Colonic mucosa (tissue), 4 donors: Measurements from ENCODE around the gene MCTP2. TPM values are rescaled to one million over a fixed set of nuclear protein-coding genes. Genes with fewer than 3 reads are reported as not detected.

Source experiments
- DNase-seq: peaks from one replicate; pipeline ENCODE4 v3.0.0-alpha.2; 2020
- H3K27ac ChIP-seq: fragments of 200-600 bp; one replicate; pipeline ENCODE4 v1.8.0; 2021
- H3K27me3 ChIP-seq: fragments of 200-600 bp; one replicate; pipeline ENCODE4 v1.8.0; 2021
- H3K36me3 ChIP-seq: fragments of 200-600 bp; one replicate; pipeline ENCODE4 v1.8.0; 2021
- H3K4me1 ChIP-seq: fragments of 200-600 bp; one replicate; pipeline ENCODE4 v1.8.0; 2021; ENCODE audit warnings: mild to moderate bottlenecking
- H3K4me3 ChIP-seq: fragments of 200-600 bp; one replicate; pipeline ENCODE4 v1.8.0; 2021
- H3K9ac ChIP-seq, 2 donors: one replicate each; pipeline ENCODE4 v1.7.0; 2013; ENCODE audit warnings: control low read depth in 2 of 2, low read depth in 2 of 2, low read length in 2 of 2
- H3K9me3 ChIP-seq: fragments of 200-600 bp; one replicate; pipeline ENCODE4 v1.8.0; 2021
- intact Hi-C: fragments of 100-400 bp; cut with DNase I; formaldehyde crosslinking; loops from one replicate; pipeline ENCODE4 v1.14.1; 2022
- total RNA-seq, 2 donors: library from RNA; stranded (reverse); fragmentation: NEBNext Ultra II Directional in 1 of 2; extraction: Animal tissue kit (Norgen Biotek cat#: 25700) in 1 of 2; gene quantifications; one replicate each; pipeline ENCODE4 v1.2.1, GENCODE V29; 2021
- TF ChIP-seq, protein P1 (sequence below): fragments of 200-600 bp; IDR thresholded peaks from one replicate; pipeline ENCODE4 v1.8.0; 2022; ENCODE audit warnings: antibody characterized with exemption, mild to moderate bottlenecking
- donor health status: healthy.
- donor health status: DM: no; HTN: no; CAD: no.
- donor health status: DM: no; HTN: no; CAD: no.

MCTP2 gene
- total RNA-seq, 2 donors from 2014 or later, result 56.4 to 88.3 TPM

DNA sequence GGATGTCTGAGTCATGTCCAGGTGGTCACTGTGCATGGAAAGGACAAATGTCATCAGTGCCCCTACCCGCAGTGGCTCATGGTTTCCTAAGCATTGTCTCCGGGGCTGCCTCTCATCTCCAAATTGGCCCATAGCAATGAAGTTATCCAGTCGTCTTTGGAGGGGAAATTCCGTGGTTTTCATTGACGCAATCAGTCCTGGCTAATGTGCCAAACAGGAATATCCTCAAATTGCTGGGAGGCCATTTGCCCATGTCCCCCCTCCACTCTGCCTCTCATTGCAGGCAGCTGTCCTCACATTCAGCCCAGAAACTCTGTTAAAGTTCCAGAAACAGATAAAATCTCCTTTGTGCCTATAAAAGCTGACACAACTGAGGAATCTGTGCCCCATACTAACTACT, 81.6 kb downstream of the MCTP2 start:
- no peaks in the 10 kb centered on the region for H3K27me3 ChIP-seq
- no peaks in the 10 kb centered on the region for H3K36me3 ChIP-seq
- H3K9me3 ChIP-seq, result no peaks in the 10 kb centered on the region
- TF ChIP-seq, protein P1, sequence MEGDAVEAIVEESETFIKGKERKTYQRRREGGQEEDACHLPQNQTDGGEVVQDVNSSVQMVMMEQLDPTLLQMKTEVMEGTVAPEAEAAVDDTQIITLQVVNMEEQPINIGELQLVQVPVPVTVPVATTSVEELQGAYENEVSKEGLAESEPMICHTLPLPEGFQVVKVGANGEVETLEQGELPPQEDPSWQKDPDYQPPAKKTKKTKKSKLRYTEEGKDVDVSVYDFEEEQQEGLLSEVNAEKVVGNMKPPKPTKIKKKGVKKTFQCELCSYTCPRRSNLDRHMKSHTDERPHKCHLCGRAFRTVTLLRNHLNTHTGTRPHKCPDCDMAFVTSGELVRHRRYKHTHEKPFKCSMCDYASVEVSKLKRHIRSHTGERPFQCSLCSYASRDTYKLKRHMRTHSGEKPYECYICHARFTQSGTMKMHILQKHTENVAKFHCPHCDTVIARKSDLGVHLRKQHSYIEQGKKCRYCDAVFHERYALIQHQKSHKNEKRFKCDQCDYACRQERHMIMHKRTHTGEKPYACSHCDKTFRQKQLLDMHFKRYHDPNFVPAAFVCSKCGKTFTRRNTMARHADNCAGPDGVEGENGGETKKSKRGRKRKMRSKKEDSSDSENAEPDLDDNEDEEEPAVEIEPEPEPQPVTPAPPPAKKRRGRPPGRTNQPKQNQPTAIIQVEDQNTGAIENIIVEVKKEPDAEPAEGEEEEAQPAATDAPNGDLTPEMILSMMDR, result no peak
- no peak overlapping the region for H3K9ac ChIP-seq
- no peak for DNase-seq
- H3K27ac ChIP-seq, result no peak overlapping the region
- no peaks in the 10 kb centered on the region for H3K4me1 ChIP-seq
- no peak overlapping the region for H3K4me3 ChIP-seq
- intact Hi-C loops, result no loop called here

DNA sequence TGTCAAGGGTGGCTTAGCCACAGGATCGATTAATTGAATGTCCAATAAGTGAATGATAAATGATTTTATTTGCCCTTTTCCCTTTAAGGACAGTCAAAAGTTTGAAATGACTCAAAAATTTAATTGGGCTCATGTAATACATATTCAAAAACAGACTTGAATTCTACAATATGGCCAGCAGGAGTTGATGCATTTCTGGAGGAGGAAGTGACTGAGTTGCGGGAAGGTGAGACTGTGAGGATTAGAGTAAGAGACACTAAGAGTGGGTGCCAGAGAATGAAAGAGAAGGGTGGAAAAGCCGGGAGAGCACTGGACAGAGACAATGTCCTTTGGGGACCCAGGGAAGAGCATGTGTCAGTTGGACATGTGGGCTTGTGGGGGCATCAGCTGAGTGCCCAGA, 83.3 kb downstream of the MCTP2 start:
- H3K27me3 ChIP-seq, result no peaks in the 10 kb centered on the region
- DNase-seq, result no peak
- H3K9me3 ChIP-seq, result no peaks in the 10 kb centered on the region
- no peaks in the 10 kb centered on the region for H3K36me3 ChIP-seq
- TF ChIP-seq, protein P1, result no peak
- no peak overlapping the region for H3K27ac ChIP-seq
- H3K9ac ChIP-seq, result no peak overlapping the region
- intact Hi-C loops, result no loop called here
- no peaks in the 10 kb centered on the region for H3K4me1 ChIP-seq
- H3K4me3 ChIP-seq, result no peak overlapping the region

DNA sequence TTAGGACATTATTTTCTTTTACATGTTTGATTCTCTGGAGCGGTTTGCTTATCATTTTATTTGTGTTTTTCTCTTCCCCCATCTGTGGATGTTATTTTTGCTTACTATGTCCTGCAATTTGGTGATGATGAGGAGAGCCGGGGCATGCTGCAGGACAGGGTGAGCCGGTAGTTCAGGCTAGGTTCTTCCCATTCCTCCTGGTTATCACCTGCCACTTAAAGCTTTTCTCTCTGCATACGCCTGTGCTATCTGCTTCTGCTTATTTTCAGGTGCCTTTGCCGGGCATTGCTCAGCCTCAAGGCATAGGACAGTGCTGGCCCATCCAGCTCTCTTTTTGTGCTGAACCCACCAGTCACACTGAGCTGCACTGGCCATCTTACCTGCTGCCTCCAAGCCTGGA, 85.8 kb downstream of the MCTP2 start:
- no peak for DNase-seq
- intact Hi-C loops, result no loop called here
- Histone ChIP-seq H3K27me3 (no peaks in the 10 kb centered on the region), H3K36me3 (no peaks in the 10 kb centered on the region), H3K4me1 (no peaks in the 10 kb centered on the region), H3K9ac (no peak overlapping the region), H3K27ac (no peak overlapping the region), H3K9me3 (no peaks in the 10 kb centered on the region), H3K4me3 (no peak overlapping the region)
- TF ChIP-seq, protein P1, result no peak

DNA sequence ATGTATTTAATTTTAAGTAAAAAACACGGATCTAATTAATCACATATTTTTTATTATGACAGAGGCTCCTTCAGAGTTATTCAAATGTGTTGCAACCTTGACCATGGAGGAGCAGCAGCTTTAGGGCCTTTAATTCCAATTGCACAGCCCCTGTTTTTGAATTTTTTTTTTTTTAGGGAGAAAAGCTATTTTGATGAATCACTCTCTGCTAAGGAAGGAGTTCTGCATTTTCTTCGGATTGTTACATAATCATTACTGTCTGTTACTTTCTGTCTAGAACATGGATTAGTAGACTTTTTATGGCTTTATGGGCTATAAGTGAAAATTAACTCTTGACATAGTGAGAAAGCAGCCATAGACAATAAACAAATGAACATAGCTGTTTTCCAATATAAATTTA, 90.8 kb downstream of the MCTP2 start:
- TF ChIP-seq, protein P1, result no peak
- Histone ChIP-seq H3K4me1 (no peaks in the 10 kb centered on the region), H3K9ac (no peak overlapping the region), H3K36me3 (no peaks in the 10 kb centered on the region), H3K4me3 (no peak overlapping the region), H3K9me3 (no peaks in the 10 kb centered on the region), H3K27me3 (no peaks in the 10 kb centered on the region), H3K27ac (no peak overlapping the region)
- intact Hi-C loops, result no loop called here
- DNase-seq, result no peak

DNA sequence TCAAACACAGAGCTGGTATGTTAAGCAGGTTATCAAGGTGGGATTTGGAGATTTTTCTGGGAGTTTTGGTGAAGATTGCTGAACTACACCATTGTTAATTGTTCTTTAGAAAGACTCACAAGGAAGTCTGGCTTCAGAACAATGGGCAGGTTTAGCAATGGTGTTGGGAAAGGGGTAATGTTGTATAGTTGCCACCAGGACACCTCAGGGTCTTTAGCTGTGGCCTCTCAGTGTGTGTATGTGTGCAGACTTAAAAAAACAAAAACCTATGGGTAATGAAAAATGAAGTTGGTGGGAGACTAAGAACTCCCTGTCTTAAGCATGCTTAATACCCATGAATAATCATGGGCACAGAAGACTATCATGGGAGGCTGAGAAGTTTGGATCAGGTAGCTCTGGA, 91.7 kb downstream of the MCTP2 start:
- no peak for DNase-seq
- no peaks in the 10 kb centered on the region for H3K36me3 ChIP-seq
- TF ChIP-seq, protein P1, result no peak
- no peaks in the 10 kb centered on the region for H3K9me3 ChIP-seq
- H3K4me1 ChIP-seq, result no peaks in the 10 kb centered on the region
- no peak overlapping the region for H3K27ac ChIP-seq
- intact Hi-C loops, result loop anchor here (1.0 kb wide), 1 partner anchor 159 kb away; no protein-coding TSS in a partner anchor
- no peak overlapping the region for H3K4me3 ChIP-seq
- no peak overlapping the region for H3K9ac ChIP-seq
- H3K27me3 ChIP-seq, result no peaks in the 10 kb centered on the region
